Measurements from ENCODE around the gene SAMD4A.

The SAMD4A gene

GRCh38 chr14:54688229-54688628, 121.3 kb downstream of the SAMD4A start:
- Histone ChIP-seq H3K36me3 (ENCODE audit: control insufficient read depth, insufficient read depth, low read length) (no peaks in the 10 kb centered on the region), H3K4me3 (replicated peaks; ENCODE audit: low read depth, low read length) (no peak overlapping the region), H3K27me3 (replicated peaks; ENCODE audit: control insufficient read depth, insufficient read depth, low read length) (no peaks in the 10 kb centered on the region)
- DNase-seq (ENCODE audit: extremely low read depth, insufficient read length), result no peak
- no peak for TF ChIP-seq CTCF (IDR thresholded peaks at IDR 0.05; ENCODE audit: insufficient read depth, low read length, poor library complexity, severe bottlenecking)

- Histone ChIP-seq H3K36me3 (ENCODE audit: control insufficient read depth, insufficient read depth, low read length) (no peaks in the 10 kb centered on the region), H3K4me3 (replicated peaks; ENCODE audit: low read depth, low read length) (no peak overlapping the region), H3K27me3 (replicated peaks; ENCODE audit: control insufficient read depth, insufficient read depth, low read length) (no peaks in the 10 kb centered on the region)
- no peak for TF ChIP-seq CTCF (IDR thresholded peaks at IDR 0.05; ENCODE audit: insufficient read depth, low read length, poor library complexity, severe bottlenecking)
- DNase-seq (ENCODE audit: extremely low read depth, insufficient read length), result no peak
Observed at GRCh38 chr14:54689928-54690327, 123.0 kb downstream of the SAMD4A start.

- Histone ChIP-seq H3K27me3 (replicated peaks; ENCODE audit: control insufficient read depth, insufficient read depth, low read length) (no peaks in the 10 kb centered on the region), H3K36me3 (ENCODE audit: control insufficient read depth, insufficient read depth, low read length) (no peaks in the 10 kb centered on the region), H3K4me3 (replicated peaks; ENCODE audit: low read depth, low read length) (no peak overlapping the region)
- no peak for DNase-seq (ENCODE audit: extremely low read depth, insufficient read length)
- TF ChIP-seq CTCF (IDR thresholded peaks at IDR 0.05; ENCODE audit: insufficient read depth, low read length, poor library complexity, severe bottlenecking), result no peak
Observed at GRCh38 chr14:54690887-54691286, 124.0 kb downstream of the SAMD4A start.

- H3K27me3 ChIP-seq (replicated peaks; ENCODE audit: control insufficient read depth, insufficient read depth, low read length), result no peaks in the 10 kb centered on the region
- no peak overlapping the region for H3K4me3 ChIP-seq (replicated peaks; ENCODE audit: low read depth, low read length)
- DNase-seq (ENCODE audit: extremely low read depth, insufficient read length), result no peak
- TF ChIP-seq CTCF (IDR thresholded peaks at IDR 0.05; ENCODE audit: insufficient read depth, low read length, poor library complexity, severe bottlenecking), result peak; percentile 90
- no peaks in the 10 kb centered on the region for H3K36me3 ChIP-seq (ENCODE audit: control insufficient read depth, insufficient read depth, low read length)
Observed at GRCh38 chr14:54691525-54692283, 124.8 kb downstream of the SAMD4A start.

- DNase-seq (ENCODE audit: extremely low read depth, insufficient read length), result no peak
- no peaks in the 10 kb centered on the region for H3K36me3 ChIP-seq (ENCODE audit: control insufficient read depth, insufficient read depth, low read length)
- no peak overlapping the region for H3K4me3 ChIP-seq (replicated peaks; ENCODE audit: low read depth, low read length)
- TF ChIP-seq CTCF (IDR thresholded peaks at IDR 0.05; ENCODE audit: insufficient read depth, low read length, poor library complexity, severe bottlenecking), result no peak
- H3K27me3 ChIP-seq (replicated peaks; ENCODE audit: control insufficient read depth, insufficient read depth, low read length), result no peaks in the 10 kb centered on the region
Observed at GRCh38 chr14:54692284-54692772, 125.4 kb downstream of the SAMD4A start.

All from GM06990 (cell line).